GM19438 (cell line): ENCODE results near the gene TLE4.

Experiments used
- ATAC-seq: cut with Tn5 transposase; IDR thresholded peaks from one replicate; pipeline ENCODE4 v1.9.1; 2021; ENCODE audit warnings: low read depth; ENCODE audit not compliant: unreplicated experiment

TLE4 gene

GRCh38 chr9:79684711-79685575, 113.2 kb downstream of the TLE4 start:
- no peak for ATAC-seq

GRCh38 chr9:79685577-79685976, 113.8 kb downstream of the TLE4 start:
- ATAC-seq = no peak

- no peak for ATAC-seq
Measured at GRCh38 chr9:79686381-79687130, 114.8 kb downstream of the TLE4 start.

GRCh38 chr9:79687131-79687447, 115.3 kb downstream of the TLE4 start:
- no peak for ATAC-seq

- no peak for ATAC-seq
Measured at GRCh38 chr9:79688363-79688762, 116.6 kb downstream of the TLE4 start.

GRCh38 chr9:79689576-79689975, 117.8 kb downstream of the TLE4 start:
- no peak for ATAC-seq

GRCh38 chr9:79691496-79691895, 119.7 kb downstream of the TLE4 start:
- no peak for ATAC-seq

- no peak for ATAC-seq
Measured at GRCh38 chr9:79692857-79693571, 121.2 kb downstream of the TLE4 start.

GRCh38 chr9:79693750-79694149, 122.0 kb downstream of the TLE4 start:
- no peak for ATAC-seq

GRCh38 chr9:79694208-79694607, 122.4 kb downstream of the TLE4 start:
- no peak for ATAC-seq

- ATAC-seq = no peak
Measured at GRCh38 chr9:79694676-79695400, 123.1 kb downstream of the TLE4 start.

- ATAC-seq = no peak
Measured at GRCh38 chr9:79695531-79696175, 123.9 kb downstream of the TLE4 start.

- no peak for ATAC-seq
Measured at GRCh38 chr9:79698967-79699366, 127.2 kb downstream of the TLE4 start.

- no peak for ATAC-seq
Measured at GRCh38 chr9:79699479-79699878, 127.7 kb downstream of the TLE4 start.

- no peak for ATAC-seq
Measured at GRCh38 chr9:79700607-79701360, 129.0 kb downstream of the TLE4 start.

- no peak for ATAC-seq
Measured at GRCh38 chr9:79701651-79702050, 129.9 kb downstream of the TLE4 start.

- ATAC-seq = no peak
Measured at GRCh38 chr9:79705704-79706103, 133.9 kb downstream of the TLE4 start.

- ATAC-seq = no peak
Measured at GRCh38 chr9:79706512-79706911, 134.7 kb downstream of the TLE4 start.

- no peak for ATAC-seq
Measured at GRCh38 chr9:79707589-79707988, 135.8 kb downstream of the TLE4 start.

GRCh38 chr9:79708541-79708940, 136.8 kb downstream of the TLE4 start:
- ATAC-seq = no peak
